Measurements from ENCODE around the gene MGST2.

Gene MGST2

DNA sequence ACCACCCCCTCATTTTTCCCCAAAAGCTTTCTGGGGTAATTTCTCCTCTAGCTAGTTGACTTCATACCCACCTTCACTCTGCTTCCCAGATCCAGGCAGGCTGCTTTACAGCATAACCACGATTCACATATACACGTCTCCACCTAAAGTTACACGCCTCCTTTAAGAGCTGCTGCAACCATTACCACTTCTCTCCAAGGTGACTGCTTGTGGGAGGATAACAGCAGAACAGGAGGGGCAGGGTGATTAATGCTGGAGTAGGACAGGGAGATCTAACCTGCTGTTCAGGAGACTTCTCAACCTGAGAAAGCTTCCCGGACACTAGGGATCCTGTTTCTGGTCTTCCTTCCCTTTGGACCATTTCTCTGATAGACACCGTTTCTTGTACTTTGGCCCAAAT, 77.4 kb downstream of the MGST2 start:
- Histone ChIP-seq H3K79me2 (ENCODE audit: control insufficient read depth, low read length) (no peaks in the 10 kb centered on the region), H3K9me2 (replicated peaks; ENCODE audit: control insufficient read depth, low read length) (no peaks in the 10 kb centered on the region), H3K27ac (ENCODE audit: low read depth, low read length) (no peak overlapping the region), H3F3A (ENCODE audit: control insufficient read depth, insufficient read depth) (no peaks in the 10 kb centered on the region), H4K20me1 (ENCODE audit: control insufficient read depth, insufficient read depth, low read depth, low read length) (no peaks in the 10 kb centered on the region), H3K4me2 (ENCODE audit: low read length) (no peak overlapping the region), H3K9me3 (ENCODE audit: control insufficient read depth, insufficient read depth, low read length) (no peaks in the 10 kb centered on the region), H3K4me3 (ENCODE audit: low read length) (no peak overlapping the region), H3K36me3 (ENCODE audit: control insufficient read depth, low read length) (no peaks in the 10 kb centered on the region), H3K4me1 (ENCODE audit: control insufficient read depth, low read length) (no peaks in the 10 kb centered on the region), H3K27me3 (ENCODE audit: control insufficient read depth, low read length) (no peaks in the 10 kb centered on the region)
- TF ChIP-seq, protein P1, sequence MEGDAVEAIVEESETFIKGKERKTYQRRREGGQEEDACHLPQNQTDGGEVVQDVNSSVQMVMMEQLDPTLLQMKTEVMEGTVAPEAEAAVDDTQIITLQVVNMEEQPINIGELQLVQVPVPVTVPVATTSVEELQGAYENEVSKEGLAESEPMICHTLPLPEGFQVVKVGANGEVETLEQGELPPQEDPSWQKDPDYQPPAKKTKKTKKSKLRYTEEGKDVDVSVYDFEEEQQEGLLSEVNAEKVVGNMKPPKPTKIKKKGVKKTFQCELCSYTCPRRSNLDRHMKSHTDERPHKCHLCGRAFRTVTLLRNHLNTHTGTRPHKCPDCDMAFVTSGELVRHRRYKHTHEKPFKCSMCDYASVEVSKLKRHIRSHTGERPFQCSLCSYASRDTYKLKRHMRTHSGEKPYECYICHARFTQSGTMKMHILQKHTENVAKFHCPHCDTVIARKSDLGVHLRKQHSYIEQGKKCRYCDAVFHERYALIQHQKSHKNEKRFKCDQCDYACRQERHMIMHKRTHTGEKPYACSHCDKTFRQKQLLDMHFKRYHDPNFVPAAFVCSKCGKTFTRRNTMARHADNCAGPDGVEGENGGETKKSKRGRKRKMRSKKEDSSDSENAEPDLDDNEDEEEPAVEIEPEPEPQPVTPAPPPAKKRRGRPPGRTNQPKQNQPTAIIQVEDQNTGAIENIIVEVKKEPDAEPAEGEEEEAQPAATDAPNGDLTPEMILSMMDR (IDR thresholded peaks at IDR 0.05; ENCODE audit: low read depth, low read length, poor library complexity, severe bottlenecking): no peak
- no peak for TF ChIP-seq EZH2phosphoT487 (IDR thresholded peaks at IDR 0.05; ENCODE audit: borderline replicate concordance, low read length)

DNA sequence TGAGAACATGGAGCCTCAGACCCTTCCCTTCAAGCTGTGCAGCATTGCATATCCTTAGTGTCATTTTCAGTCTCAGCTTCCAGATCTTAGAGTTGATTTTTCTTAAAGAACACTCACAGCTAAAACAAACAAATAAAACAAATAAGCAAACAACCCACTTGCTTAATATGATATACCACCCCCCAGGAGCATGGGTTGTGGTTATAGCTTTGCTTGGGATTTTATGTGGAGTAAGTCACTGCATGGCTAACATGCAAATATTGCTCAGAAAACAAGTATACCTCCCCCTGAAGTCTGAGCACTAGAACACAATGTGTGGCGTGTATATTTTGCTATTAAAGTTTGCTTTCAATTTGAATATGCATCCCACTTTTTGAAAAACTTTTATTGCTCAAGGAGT, 78.6 kb downstream of the MGST2 start:
- H4K20me1 ChIP-seq (ENCODE audit: control insufficient read depth, insufficient read depth, low read depth, low read length): no peaks in the 10 kb centered on the region
- H3F3A ChIP-seq (ENCODE audit: control insufficient read depth, insufficient read depth): no peaks in the 10 kb centered on the region
- no peaks in the 10 kb centered on the region for H3K9me3 ChIP-seq (ENCODE audit: control insufficient read depth, insufficient read depth, low read length)
- no peaks in the 10 kb centered on the region for H3K36me3 ChIP-seq (ENCODE audit: control insufficient read depth, low read length)
- H3K9me2 ChIP-seq (replicated peaks; ENCODE audit: control insufficient read depth, low read length): no peaks in the 10 kb centered on the region
- no peak overlapping the region for H3K27ac ChIP-seq (ENCODE audit: low read depth, low read length)
- H3K4me2 ChIP-seq (ENCODE audit: low read length): no peak overlapping the region
- TF ChIP-seq EZH2phosphoT487 (IDR thresholded peaks at IDR 0.05; ENCODE audit: borderline replicate concordance, low read length): no peak
- TF ChIP-seq, protein P1 (IDR thresholded peaks at IDR 0.05; ENCODE audit: low read depth, low read length, poor library complexity, severe bottlenecking): no peak
- H3K79me2 ChIP-seq (ENCODE audit: control insufficient read depth, low read length): no peaks in the 10 kb centered on the region
- H3K27me3 ChIP-seq (ENCODE audit: control insufficient read depth, low read length): no peaks in the 10 kb centered on the region
- H3K4me3 ChIP-seq (ENCODE audit: low read length): no peak overlapping the region
- no peaks in the 10 kb centered on the region for H3K4me1 ChIP-seq (ENCODE audit: control insufficient read depth, low read length)

DNA sequence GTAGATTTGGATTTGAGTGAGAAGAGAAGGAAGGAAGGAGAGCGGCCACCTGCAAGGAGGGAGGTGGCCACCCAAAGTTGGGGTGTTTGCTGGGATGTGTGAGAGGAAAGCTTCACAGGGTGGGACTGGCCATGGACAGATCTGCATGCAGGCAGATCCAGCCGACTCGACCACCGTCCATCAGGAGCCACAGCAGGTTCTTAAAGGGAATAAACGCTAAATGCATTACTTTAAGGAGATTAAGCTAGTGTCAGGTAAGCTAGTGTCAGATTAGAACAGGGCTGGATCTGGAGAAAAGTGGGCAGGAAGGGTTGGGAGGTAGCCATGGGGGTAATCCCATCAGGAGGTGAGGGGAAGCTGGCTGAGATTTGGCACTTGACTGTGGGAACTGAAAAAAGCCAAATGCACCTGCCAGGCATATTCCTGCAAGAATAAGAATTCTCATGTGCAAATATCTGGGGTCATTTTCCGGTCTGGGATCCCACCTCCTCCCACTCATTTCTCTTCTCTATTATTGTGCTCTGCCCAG, 79.6 kb downstream of the MGST2 start:
- no peak for TF ChIP-seq EZH2phosphoT487 (IDR thresholded peaks at IDR 0.05; ENCODE audit: borderline replicate concordance, low read length)
- TF ChIP-seq, protein P1 (IDR thresholded peaks at IDR 0.05; ENCODE audit: low read depth, low read length, poor library complexity, severe bottlenecking): no peak
- no peaks in the 10 kb centered on the region for H3K27me3 ChIP-seq (ENCODE audit: control insufficient read depth, low read length)
- H3K9me2 ChIP-seq (replicated peaks; ENCODE audit: control insufficient read depth, low read length): no peaks in the 10 kb centered on the region
- H3K4me1 ChIP-seq (ENCODE audit: control insufficient read depth, low read length): no peaks in the 10 kb centered on the region
- no peak overlapping the region for H3K27ac ChIP-seq (ENCODE audit: low read depth, low read length)
- H3K79me2 ChIP-seq (ENCODE audit: control insufficient read depth, low read length): no peaks in the 10 kb centered on the region
- no peak overlapping the region for H3K4me2 ChIP-seq (ENCODE audit: low read length)
- no peaks in the 10 kb centered on the region for H4K20me1 ChIP-seq (ENCODE audit: control insufficient read depth, insufficient read depth, low read depth, low read length)
- H3K36me3 ChIP-seq (ENCODE audit: control insufficient read depth, low read length): no peaks in the 10 kb centered on the region
- H3F3A ChIP-seq (ENCODE audit: control insufficient read depth, insufficient read depth): no peaks in the 10 kb centered on the region
- no peak overlapping the region for H3K4me3 ChIP-seq (ENCODE audit: low read length)
- no peaks in the 10 kb centered on the region for H3K9me3 ChIP-seq (ENCODE audit: control insufficient read depth, insufficient read depth, low read length)

Data from DOHH2 (cell line).